ENCODE measurements around the gene WNK2. TPM values are rescaled to one million over a fixed set of nuclear protein-coding genes. Genes with fewer than 3 reads are reported as not detected.

The WNK2 gene
- total and polyA plus RNA-seq, 4 donors = 29.2 to 124 (median 69.5) TPM

- no peak for DNase-seq (ENCODE audit: low read depth in 4 of 6, low spot score in 6 of 6)
- Histone ChIP-seq H3K9me3 (ENCODE audit: control insufficient read depth, insufficient read depth, low read length) (peaks cover 5% of the 10 kb centered on the region), H3K27me3 (ENCODE audit: control insufficient read depth, insufficient read depth, low read length) (no peaks in the 10 kb centered on the region), H3K36me3 (ENCODE audit: control insufficient read depth, insufficient read depth, low read length) (peaks cover 24% of the 10 kb centered on the region), H3K27ac (ENCODE audit: low read depth, low read length) (no peak overlapping the region), H3K4me1 (ENCODE audit: control insufficient read depth, insufficient read depth, low read length) (peaks cover 41% of the 10 kb centered on the region), H3K4me3 (ENCODE audit: low read depth, low read length) (no peak overlapping the region)
- WGBS (ENCODE audit: insufficient coverage) = 100% methylated on average over 3 of the region's 3 CpGs
Observed at GRCh38 chr9:93211654-93212001, 27.7 kb downstream of the WNK2 start.

- WGBS (ENCODE audit: insufficient coverage) = 68% methylated on average over 5 of the region's 5 CpGs
- peaks cover 24% of the 10 kb centered on the region for H3K36me3 ChIP-seq (ENCODE audit: control insufficient read depth, insufficient read depth, low read length)
- peaks cover 35% of the 10 kb centered on the region for H3K4me1 ChIP-seq (ENCODE audit: control insufficient read depth, insufficient read depth, low read length)
- no peaks in the 10 kb centered on the region for H3K27me3 ChIP-seq (ENCODE audit: control insufficient read depth, insufficient read depth, low read length)
- no peak overlapping the region for H3K4me3 ChIP-seq (ENCODE audit: low read depth, low read length)
- no peak for DNase-seq (ENCODE audit: low read depth in 4 of 6, low spot score in 6 of 6)
- H3K9me3 ChIP-seq (ENCODE audit: control insufficient read depth, insufficient read depth, low read length) = peaks cover 5% of the 10 kb centered on the region
- H3K27ac ChIP-seq (ENCODE audit: low read depth, low read length) = no peak overlapping the region
Observed at GRCh38 chr9:93212409-93212808, 28.5 kb downstream of the WNK2 start.

GRCh38 chr9:93216073-93216365 lies 32.1 kb downstream of the WNK2 start:
- no peaks in the 10 kb centered on the region for H3K27me3 ChIP-seq (ENCODE audit: control insufficient read depth, insufficient read depth, low read length)
- H3K36me3 ChIP-seq (ENCODE audit: control insufficient read depth, insufficient read depth, low read length) = peaks cover 23% of the 10 kb centered on the region
- 78% methylated on average over 1 of the region's 1 CpG for WGBS (ENCODE audit: insufficient coverage)
- DNase-seq (ENCODE audit: low read depth in 4 of 6, low spot score in 6 of 6) = no peak
- H3K27ac ChIP-seq (ENCODE audit: low read depth, low read length) = no peak overlapping the region
- H3K4me1 ChIP-seq (ENCODE audit: control insufficient read depth, insufficient read depth, low read length) = peaks cover 16% of the 10 kb centered on the region
- H3K9me3 ChIP-seq (ENCODE audit: control insufficient read depth, insufficient read depth, low read length) = peaks cover 5% of the 10 kb centered on the region
- H3K4me3 ChIP-seq (ENCODE audit: low read depth, low read length) = no peak overlapping the region

- H3K9me3 ChIP-seq (ENCODE audit: control insufficient read depth, insufficient read depth, low read length) = peaks cover 5% of the 10 kb centered on the region
- no peaks in the 10 kb centered on the region for H3K27me3 ChIP-seq (ENCODE audit: control insufficient read depth, insufficient read depth, low read length)
- WGBS (ENCODE audit: insufficient coverage) = 100% methylated on average over 3 of the region's 5 CpGs
- peaks cover 15% of the 10 kb centered on the region for H3K4me1 ChIP-seq (ENCODE audit: control insufficient read depth, insufficient read depth, low read length)
- no peak overlapping the region for H3K27ac ChIP-seq (ENCODE audit: low read depth, low read length)
- no peak overlapping the region for H3K4me3 ChIP-seq (ENCODE audit: low read depth, low read length)
- peaks cover 16% of the 10 kb centered on the region for H3K36me3 ChIP-seq (ENCODE audit: control insufficient read depth, insufficient read depth, low read length)
- DNase-seq (ENCODE audit: low read depth in 4 of 6, low spot score in 6 of 6) = no peak
Observed at GRCh38 chr9:93217706-93218105, 33.8 kb downstream of the WNK2 start.

- Histone ChIP-seq H3K27ac (ENCODE audit: low read depth, low read length) (no peak overlapping the region), H3K9me3 (ENCODE audit: control insufficient read depth, insufficient read depth, low read length) (peaks cover 5% of the 10 kb centered on the region), H3K27me3 (ENCODE audit: control insufficient read depth, insufficient read depth, low read length) (no peaks in the 10 kb centered on the region), H3K4me3 (ENCODE audit: low read depth, low read length) (no peak overlapping the region), H3K4me1 (ENCODE audit: control insufficient read depth, insufficient read depth, low read length) (peaks cover 17% of the 10 kb centered on the region), H3K36me3 (ENCODE audit: control insufficient read depth, insufficient read depth, low read length) (peaks cover 16% of the 10 kb centered on the region)
- 96% methylated on average over 6 of the region's 6 CpGs for WGBS (ENCODE audit: insufficient coverage)
- no peak for DNase-seq (ENCODE audit: low read depth in 4 of 6, low spot score in 6 of 6)
Observed at GRCh38 chr9:93218161-93218560, 34.2 kb downstream of the WNK2 start.

- peaks cover 18% of the 10 kb centered on the region for H3K36me3 ChIP-seq (ENCODE audit: control insufficient read depth, insufficient read depth, low read length)
- peaks cover 5% of the 10 kb centered on the region for H3K9me3 ChIP-seq (ENCODE audit: control insufficient read depth, insufficient read depth, low read length)
- no peaks in the 10 kb centered on the region for H3K27me3 ChIP-seq (ENCODE audit: control insufficient read depth, insufficient read depth, low read length)
- no peak overlapping the region for H3K27ac ChIP-seq (ENCODE audit: low read depth, low read length)
- peaks cover 24% of the 10 kb centered on the region for H3K4me1 ChIP-seq (ENCODE audit: control insufficient read depth, insufficient read depth, low read length)
- H3K4me3 ChIP-seq (ENCODE audit: low read depth, low read length) = no peak overlapping the region
- WGBS (ENCODE audit: insufficient coverage) = 91% methylated on average over 9 of the region's 11 CpGs
- DNase-seq (ENCODE audit: low read depth in 4 of 6, low spot score in 6 of 6) = no peak
Observed at GRCh38 chr9:93218671-93219420, 34.9 kb downstream of the WNK2 start.

GRCh38 chr9:93219692-93220091 lies 35.8 kb downstream of the WNK2 start:
- Histone ChIP-seq H3K36me3 (ENCODE audit: control insufficient read depth, insufficient read depth, low read length) (peaks cover 18% of the 10 kb centered on the region), H3K27ac (ENCODE audit: low read depth, low read length) (no peak overlapping the region), H3K4me3 (ENCODE audit: low read depth, low read length) (no peak overlapping the region), H3K27me3 (ENCODE audit: control insufficient read depth, insufficient read depth, low read length) (no peaks in the 10 kb centered on the region), H3K4me1 (ENCODE audit: control insufficient read depth, insufficient read depth, low read length) (peaks cover 33% of the 10 kb centered on the region), H3K9me3 (ENCODE audit: control insufficient read depth, insufficient read depth, low read length) (peaks cover 5% of the 10 kb centered on the region)
- 100% methylated on average over 5 of the region's 5 CpGs for WGBS (ENCODE audit: insufficient coverage)
- no peak for DNase-seq (ENCODE audit: low read depth in 4 of 6, low spot score in 6 of 6)

- 77% methylated on average over 4 of the region's 4 CpGs for WGBS (ENCODE audit: insufficient coverage)
- Histone ChIP-seq H3K4me1 (ENCODE audit: control insufficient read depth, insufficient read depth, low read length) (peaks cover 36% of the 10 kb centered on the region), H3K9me3 (ENCODE audit: control insufficient read depth, insufficient read depth, low read length) (peaks cover under 1% of the 10 kb centered on the region), H3K4me3 (ENCODE audit: low read depth, low read length) (no peak overlapping the region), H3K27me3 (ENCODE audit: control insufficient read depth, insufficient read depth, low read length) (no peaks in the 10 kb centered on the region), H3K36me3 (ENCODE audit: control insufficient read depth, insufficient read depth, low read length) (peaks cover 18% of the 10 kb centered on the region), H3K27ac (ENCODE audit: low read depth, low read length) (no peak overlapping the region)
- no peak for DNase-seq (ENCODE audit: low read depth in 4 of 6, low spot score in 6 of 6)
Observed at GRCh38 chr9:93220627-93221026, 36.7 kb downstream of the WNK2 start.

- 83% methylated on average over 8 of the region's 9 CpGs for WGBS (ENCODE audit: insufficient coverage)
- peaks cover 18% of the 10 kb centered on the region for H3K36me3 ChIP-seq (ENCODE audit: control insufficient read depth, insufficient read depth, low read length)
- no peak for DNase-seq (ENCODE audit: low read depth in 4 of 6, low spot score in 6 of 6)
- H3K4me1 ChIP-seq (ENCODE audit: control insufficient read depth, insufficient read depth, low read length) = peaks cover 36% of the 10 kb centered on the region
- no peaks in the 10 kb centered on the region for H3K9me3 ChIP-seq (ENCODE audit: control insufficient read depth, insufficient read depth, low read length)
- H3K27me3 ChIP-seq (ENCODE audit: control insufficient read depth, insufficient read depth, low read length) = no peaks in the 10 kb centered on the region
- no peak overlapping the region for H3K27ac ChIP-seq (ENCODE audit: low read depth, low read length)
- no peak overlapping the region for H3K4me3 ChIP-seq (ENCODE audit: low read depth, low read length)
Observed at GRCh38 chr9:93221044-93221443, 37.1 kb downstream of the WNK2 start.

- WGBS (ENCODE audit: insufficient coverage) = 89% methylated on average over 7 of the region's 7 CpGs
- Histone ChIP-seq H3K27ac (ENCODE audit: low read depth, low read length) (no peak overlapping the region), H3K36me3 (ENCODE audit: control insufficient read depth, insufficient read depth, low read length) (peaks cover 18% of the 10 kb centered on the region)
Observed at GRCh38 chr9:93222890-93223259, 38.9 kb downstream of the WNK2 start.

More at GRCh38 chr9:93222890-93223259, 38.9 kb downstream of the WNK2 start:
- H3K4me3 ChIP-seq (ENCODE audit: low read depth, low read length) = no peak overlapping the region
- H3K4me1 ChIP-seq (ENCODE audit: control insufficient read depth, insufficient read depth, low read length) = peaks cover 31% of the 10 kb centered on the region
- no peak for DNase-seq (ENCODE audit: low read depth in 4 of 6, low spot score in 6 of 6)
- no peaks in the 10 kb centered on the region for H3K9me3 ChIP-seq (ENCODE audit: control insufficient read depth, insufficient read depth, low read length)
- no peaks in the 10 kb centered on the region for H3K27me3 ChIP-seq (ENCODE audit: control insufficient read depth, insufficient read depth, low read length)

Data from spinal cord (tissue), 10 donors.